Measurements from ENCODE around the gene PTPRG.
A peak's percentile ranks its signal among the peaks of the same experiment; 100 is the strongest.

The PTPRG gene

DNA sequence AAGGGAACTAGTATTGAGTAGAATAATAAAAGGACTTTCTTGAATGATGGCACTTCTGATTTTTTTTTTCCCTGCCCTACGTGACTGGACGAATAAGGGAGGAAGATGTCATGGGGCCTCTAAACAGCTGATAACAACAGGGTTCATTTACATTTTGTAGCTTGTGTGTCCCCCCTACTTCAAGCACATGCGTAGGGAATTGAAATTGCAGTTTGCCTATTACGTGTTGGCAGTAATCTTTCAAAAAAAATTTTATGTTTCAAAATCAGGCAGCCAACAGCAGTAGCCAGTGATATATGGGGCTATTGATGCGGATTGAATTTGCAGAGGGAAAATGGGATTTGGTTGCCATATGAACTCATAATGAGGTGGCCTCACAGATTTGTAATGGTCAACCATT, 58.7 kb downstream of the PTPRG start:
- TF ChIP-seq, protein P1, sequence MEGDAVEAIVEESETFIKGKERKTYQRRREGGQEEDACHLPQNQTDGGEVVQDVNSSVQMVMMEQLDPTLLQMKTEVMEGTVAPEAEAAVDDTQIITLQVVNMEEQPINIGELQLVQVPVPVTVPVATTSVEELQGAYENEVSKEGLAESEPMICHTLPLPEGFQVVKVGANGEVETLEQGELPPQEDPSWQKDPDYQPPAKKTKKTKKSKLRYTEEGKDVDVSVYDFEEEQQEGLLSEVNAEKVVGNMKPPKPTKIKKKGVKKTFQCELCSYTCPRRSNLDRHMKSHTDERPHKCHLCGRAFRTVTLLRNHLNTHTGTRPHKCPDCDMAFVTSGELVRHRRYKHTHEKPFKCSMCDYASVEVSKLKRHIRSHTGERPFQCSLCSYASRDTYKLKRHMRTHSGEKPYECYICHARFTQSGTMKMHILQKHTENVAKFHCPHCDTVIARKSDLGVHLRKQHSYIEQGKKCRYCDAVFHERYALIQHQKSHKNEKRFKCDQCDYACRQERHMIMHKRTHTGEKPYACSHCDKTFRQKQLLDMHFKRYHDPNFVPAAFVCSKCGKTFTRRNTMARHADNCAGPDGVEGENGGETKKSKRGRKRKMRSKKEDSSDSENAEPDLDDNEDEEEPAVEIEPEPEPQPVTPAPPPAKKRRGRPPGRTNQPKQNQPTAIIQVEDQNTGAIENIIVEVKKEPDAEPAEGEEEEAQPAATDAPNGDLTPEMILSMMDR (IDR thresholded peaks at IDR 0.05; ENCODE audit: low read depth, low read length, missing control alignments) = no peak

DNA sequence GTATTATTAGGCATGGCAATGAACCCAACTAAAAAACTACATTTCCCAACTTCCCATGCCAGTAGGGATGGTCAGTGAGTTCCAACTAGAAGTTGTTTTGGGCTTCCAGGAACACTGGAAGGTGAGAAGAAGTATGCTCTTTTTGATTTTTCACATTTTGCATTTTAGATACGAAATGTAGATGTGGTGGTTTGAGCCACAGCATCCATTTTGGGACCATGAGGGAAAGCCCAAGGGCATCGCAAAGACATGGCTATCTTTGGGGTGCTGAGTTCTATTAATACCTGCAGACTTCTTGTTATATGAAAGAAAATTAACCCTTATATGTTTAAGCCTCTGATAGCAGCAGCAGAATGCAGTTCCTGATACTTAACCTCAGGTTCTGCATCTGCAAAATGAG, 62.9 kb downstream of the PTPRG start:
- TF ChIP-seq, protein P1 (IDR thresholded peaks at IDR 0.05; ENCODE audit: low read depth, low read length, missing control alignments) = no peak
- DNase-seq (ENCODE audit: extremely low read depth, low read depth) = no peak
- no peak overlapping the region for H3K4me3 ChIP-seq (replicated peaks; ENCODE audit: low read depth, low read length)

More for the DNA sequence above, 58.7 kb downstream of the PTPRG start:
- H3K4me3 ChIP-seq (replicated peaks; ENCODE audit: low read depth, low read length) = no peak overlapping the region
- DNase-seq (ENCODE audit: extremely low read depth, low read depth) = no peak

DNA sequence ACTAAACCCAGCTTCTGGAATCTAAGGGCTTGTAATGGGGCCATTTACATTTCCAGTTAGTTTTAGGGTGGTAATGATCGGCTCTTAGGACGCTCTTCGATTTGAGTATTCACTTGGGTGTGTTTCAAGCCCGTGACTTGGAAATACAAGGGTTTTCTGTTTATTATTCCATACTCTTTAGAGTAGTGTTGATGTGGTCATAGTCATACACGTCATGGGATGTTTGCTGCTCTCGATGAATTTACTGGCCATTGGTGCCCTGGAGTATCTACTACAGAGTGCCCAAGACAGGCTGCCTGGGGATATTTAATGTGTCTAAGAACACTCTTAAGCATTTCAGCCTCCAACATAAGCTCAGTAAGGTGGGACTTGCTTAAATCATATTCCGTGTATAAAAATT, 64.1 kb downstream of the PTPRG start:
- no peak for DNase-seq (ENCODE audit: extremely low read depth, low read depth)
- no peak overlapping the region for H3K4me3 ChIP-seq (replicated peaks; ENCODE audit: low read depth, low read length)
- TF ChIP-seq, protein P1 (IDR thresholded peaks at IDR 0.05; ENCODE audit: low read depth, low read length, missing control alignments) = no peak

DNA sequence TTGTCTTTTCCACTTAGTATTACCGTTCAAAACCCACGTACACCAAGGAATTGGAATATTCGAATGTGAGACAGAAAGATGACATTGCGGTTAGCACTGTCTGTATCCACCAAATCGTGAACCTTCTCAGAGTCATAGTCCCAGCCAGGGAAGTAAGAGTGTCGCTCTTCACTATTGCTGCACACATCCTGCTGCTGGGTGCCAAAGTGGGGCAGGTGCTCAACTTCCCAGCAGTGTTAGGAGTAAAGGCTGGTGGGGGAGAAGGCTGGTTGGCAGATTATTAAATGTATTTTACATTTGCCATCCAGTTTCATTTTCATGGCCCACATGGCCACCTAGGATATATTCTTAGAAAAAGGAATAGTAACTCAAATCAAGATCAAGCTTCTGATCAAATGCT, 65.1 kb downstream of the PTPRG start:
- TF ChIP-seq, protein P1 (IDR thresholded peaks at IDR 0.05; ENCODE audit: low read depth, low read length, missing control alignments) = no peak
- H3K4me3 ChIP-seq (replicated peaks; ENCODE audit: low read depth, low read length) = no peak overlapping the region
- no peak for DNase-seq (ENCODE audit: extremely low read depth, low read depth)

DNA sequence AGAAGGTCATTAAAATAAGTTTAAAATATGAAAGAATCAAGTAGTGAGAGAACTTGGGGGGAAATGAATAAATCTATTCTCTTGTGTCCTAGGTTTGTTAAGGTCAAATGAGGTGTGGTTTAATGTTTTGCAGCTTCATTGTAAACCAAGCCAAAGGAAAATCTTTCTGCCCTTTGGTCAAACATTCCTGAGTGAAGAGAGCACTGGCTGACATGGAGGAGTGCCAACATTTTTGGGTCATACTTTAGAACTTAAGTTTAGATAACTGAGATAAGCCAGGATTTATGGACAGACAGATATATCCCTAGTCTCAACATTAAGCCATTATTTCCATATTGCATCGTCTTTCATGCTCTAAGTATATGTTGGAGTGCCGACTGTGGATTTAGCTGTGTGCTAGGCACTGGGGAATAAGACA, 66.4 kb downstream of the PTPRG start:
- TF ChIP-seq, protein P1 (IDR thresholded peaks at IDR 0.05; ENCODE audit: low read depth, low read length, missing control alignments) = no peak
- peak; percentile 81 for DNase-seq (ENCODE audit: extremely low read depth, low read depth)
- no peak overlapping the region for H3K4me3 ChIP-seq (replicated peaks; ENCODE audit: low read depth, low read length)

DNA sequence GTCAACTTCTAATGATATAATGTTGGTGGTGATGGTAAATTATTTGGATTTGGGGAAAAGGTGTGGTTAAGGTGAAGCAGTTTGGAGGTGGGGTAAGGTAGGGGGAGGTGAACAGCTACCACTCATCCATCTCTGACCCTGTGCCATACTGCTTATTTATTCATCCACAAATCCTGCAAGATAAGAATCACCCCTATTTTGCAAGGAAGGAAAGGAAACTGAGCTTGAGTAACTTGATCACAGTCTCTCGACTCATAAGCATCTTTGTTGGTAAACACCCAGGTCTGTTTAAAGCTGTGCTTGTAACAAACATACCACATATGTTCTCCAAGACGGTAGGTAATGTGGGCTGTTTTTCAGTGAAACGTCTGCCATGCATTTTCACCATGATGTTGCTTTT, 67.3 kb downstream of the PTPRG start:
- DNase-seq (ENCODE audit: extremely low read depth, low read depth) = no peak
- TF ChIP-seq, protein P1 (IDR thresholded peaks at IDR 0.05; ENCODE audit: low read depth, low read length, missing control alignments) = no peak
- no peak overlapping the region for H3K4me3 ChIP-seq (replicated peaks; ENCODE audit: low read depth, low read length)

DNA sequence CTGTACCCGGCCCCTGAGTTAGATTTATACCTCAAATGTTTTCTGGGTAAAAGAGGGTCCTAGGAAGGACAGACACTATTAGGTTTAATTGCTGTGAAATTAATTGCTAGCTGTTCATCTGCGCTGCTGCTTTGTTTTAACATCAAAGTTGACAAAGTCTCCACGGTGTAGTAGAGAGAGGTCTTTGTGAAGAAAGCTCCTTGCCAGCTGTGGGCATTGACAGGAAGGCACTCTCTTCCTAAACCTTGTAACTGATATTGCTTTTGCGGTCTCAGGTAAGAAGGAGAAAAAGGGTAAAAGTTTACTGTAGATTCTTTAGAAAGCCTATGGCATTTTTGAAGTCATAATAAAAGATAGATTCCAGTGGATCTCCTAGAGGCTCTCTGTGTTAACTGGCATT, 68.1 kb downstream of the PTPRG start:
- H3K4me3 ChIP-seq (replicated peaks; ENCODE audit: low read depth, low read length) = no peak overlapping the region
- DNase-seq (ENCODE audit: extremely low read depth, low read depth) = no peak
- TF ChIP-seq, protein P1 (IDR thresholded peaks at IDR 0.05; ENCODE audit: low read depth, low read length, missing control alignments) = no peak
